CD14-positive monocyte (primary cell): Measurements from ENCODE around the gene EME2. TPM values are rescaled to one million over a fixed set of nuclear protein-coding genes. Genes with fewer than 3 reads are reported as not detected.

Experiments used
- DNase-seq, 3 donors: peaks; one replicate each; pipeline ENCODE4 v3.0.0-alpha.2; 2011 to 2022
- H2AFZ ChIP-seq: 2 replicates; pipeline ENCODE4 v1.6.0; 2012; ENCODE audit warnings: mild to moderate bottlenecking, low read depth, low read length, inconsistent platforms; ENCODE audit not compliant: insufficient read depth, poor library complexity, severe bottlenecking
- H3K27ac ChIP-seq, 2 donors: 1 replicate in 1 of 2; 2 replicates in 1 of 2; pipeline ENCODE4 v1.5.1; 2012 to 2013; ENCODE audit warnings: low read length in 2 of 2, control low read depth in 1 of 2, inconsistent platforms in 1 of 2, low read depth in 1 of 2, mild to moderate bottlenecking in 1 of 2
- H3K27me3 ChIP-seq, 2 donors: one replicate each; pipeline versions ENCODE4 v1.6.0 to v1.6.1; 2011 to 2013; ENCODE audit warnings: low read length in 2 of 2; ENCODE audit not compliant: control insufficient read depth in 2 of 2, insufficient read depth in 2 of 2
- H3K36me3 ChIP-seq, 2 donors: replicated peaks in 1 of 2; 1 replicate in 1 of 2; 2 replicates in 1 of 2; pipeline versions ENCODE4 v1.5.1 to v1.6.1; 2012 to 2013; ENCODE audit warnings: low read length in 2 of 2, control low read depth in 1 of 2, inconsistent platforms in 1 of 2, mild to moderate bottlenecking in 1 of 2; ENCODE audit not compliant: insufficient read depth in 2 of 2, control insufficient read depth in 1 of 2
- H3K4me1 ChIP-seq, 2 donors: 1 replicate in 1 of 2; 2 replicates in 1 of 2; pipeline versions ENCODE4 v1.5.1 to v1.6.1; 2012 to 2013; ENCODE audit warnings: low read length in 2 of 2, control low read depth in 1 of 2, inconsistent platforms in 1 of 2, mild to moderate bottlenecking in 1 of 2, moderate library complexity in 1 of 2; ENCODE audit not compliant: insufficient read depth in 2 of 2, control insufficient read depth in 1 of 2
- H3K4me2 ChIP-seq: replicated peaks from 2 replicates; pipeline ENCODE3; 2012; ENCODE audit warnings: low read length, moderate library complexity, mild to moderate bottlenecking; ENCODE audit not compliant: poor library complexity, severe bottlenecking; ENCODE audit errors: extremely low read depth
- H3K4me3 ChIP-seq, 3 experiments: fragments of 200-600 bp in 1 of 3; sonication (generic) in 1 of 3; replicated peaks in 1 of 3; 1 replicate in 2 of 3; 2 replicates in 1 of 3; pipeline ENCODE4 v1.5.1; 2011 to 2013; ENCODE audit warnings: low read length in 3 of 3, mild to moderate bottlenecking in 3 of 3, control low read depth in 2 of 3, low read depth in 2 of 3, inconsistent platforms in 1 of 3, moderate library complexity in 1 of 3
- H3K79me2 ChIP-seq: 2 replicates; pipeline ENCODE4 v1.6.0; 2012; ENCODE audit warnings: mild to moderate bottlenecking, control low read depth, inconsistent platforms, low read length, moderate library complexity; ENCODE audit not compliant: insufficient read depth
- H3K9ac ChIP-seq: 2 replicates; pipeline ENCODE4 v1.6.0; 2017; ENCODE audit warnings: low read length, mild to moderate bottlenecking; ENCODE audit not compliant: insufficient read depth, poor library complexity, severe bottlenecking
- H3K9me3 ChIP-seq, 2 donors: replicated peaks in 1 of 2; 1 replicate in 1 of 2; 2 replicates in 1 of 2; pipeline versions ENCODE4 v1.5.1 to v1.6.1; 2012 to 2013; ENCODE audit warnings: low read length in 2 of 2, control low read depth in 1 of 2; ENCODE audit not compliant: control insufficient read depth in 1 of 2, insufficient read depth in 1 of 2
- H4K20me1 ChIP-seq: 2 replicates; pipeline ENCODE4 v1.6.0; 2012; ENCODE audit warnings: mild to moderate bottlenecking, low read length, control low read depth, moderate library complexity; ENCODE audit not compliant: insufficient read depth
- H3K27ac Mint-ChIP-seq, 7 donors: one replicate each; pipeline ENCODE4 v1.8.0; 2020; ENCODE audit warnings: mild to moderate bottlenecking in 7 of 7, mixed read lengths in 7 of 7, moderate library complexity in 6 of 7, inconsistent platforms in 2 of 7
- H3K27me3 Mint-ChIP-seq, 3 donors: one replicate each; pipeline ENCODE4 v1.8.0; 2021 to 2022; ENCODE audit warnings: low read depth in 3 of 3, mild to moderate bottlenecking in 3 of 3, mixed read lengths in 3 of 3, moderate library complexity in 3 of 3, inconsistent platforms in 1 of 3
- H3K36me3 Mint-ChIP-seq, 2 donors: one replicate each; pipeline ENCODE4 v1.8.0; 2020; ENCODE audit warnings: mixed read lengths in 2 of 2, inconsistent platforms in 1 of 2, mild to moderate bottlenecking in 1 of 2
- H3K4me1 Mint-ChIP-seq: one replicate; pipeline ENCODE4 v1.8.0; 2020; ENCODE audit warnings: mild to moderate bottlenecking, mixed read lengths
- H3K4me3 Mint-ChIP-seq, 2 donors: one replicate each; pipeline ENCODE4 v1.8.0; 2020; ENCODE audit warnings: mild to moderate bottlenecking in 2 of 2, mixed read lengths in 2 of 2, moderate library complexity in 1 of 2
- H3K9me3 Mint-ChIP-seq, 7 donors: one replicate each; pipeline ENCODE4 v1.8.0; 2020 to 2022; ENCODE audit warnings: mixed read lengths in 7 of 7, mild to moderate bottlenecking in 6 of 7, moderate library complexity in 6 of 7, inconsistent platforms in 2 of 7
- CTCF ChIP-seq: fragments of 200-600 bp; IDR thresholded peaks from one replicate; pipeline ENCODE4 v1.8.0; 2022; ENCODE audit warnings: antibody characterized with exemption, mild to moderate bottlenecking
- WGBS: methylation state at CpG from one replicate; pipeline ENCODE4 v1.1.5; 2013; ENCODE audit warnings: missing lambda C conversion rate; ENCODE audit not compliant: insufficient coverage; 5-methylcytosine and 5-hydroxymethylcytosine counted together
- intact Hi-C, 2 donors: fragments of 100-400 bp; cut with micrococcal nuclease; formaldehyde crosslinking; loops; one replicate each; pipeline versions ENCODE4 v1.15.0 to v1.15.1; 2023
- polyA plus RNA-seq, 3 donors: library from polyadenylated mRNA; depleted of rRNA in 1 of 3; unstranded in 2 of 3; stranded (reverse) in 1 of 3; fragments of 300-500 nt in 2 of 3; fragments of >200 nt in 1 of 3; fragmentation: Illumina TruSeq in 2 of 3; gene quantifications; 1 replicate in 2 of 3; 2 replicates in 1 of 3; pipeline ENCODE4 v1.2.3, GENCODE V29; 2012 to 2021

The EME2 gene
- polyA plus RNA-seq, 3 donors: 0.26 to 36.6 (median 0.48) TPM

- Mint-ChIP-seq H3K27me3 (no peaks in the 10 kb centered on the region), H3K9me3 (no peaks in the 10 kb centered on the region), H3K36me3 (peaks cover 16 to 49% of the 10 kb centered on the region in 2 donors), H3K4me3 (no peak overlapping the region), H3K4me1 (no peaks in the 10 kb centered on the region), H3K27ac (peak overlapping the region in 1 of 7 donors; percentile 46)
- H3K9ac ChIP-seq: no peak overlapping the region
- TF ChIP-seq CTCF: no peak
- H3K4me1 ChIP-seq: no peaks in the 10 kb centered on the region
- intact Hi-C loops: no loop called here
- peaks cover 42 to 44% of the 10 kb centered on the region in 2 donors for H3K36me3 ChIP-seq
- no peak overlapping the region for H2AFZ ChIP-seq
- no peak overlapping the region for H3K27ac ChIP-seq
- H3K4me2 ChIP-seq: no peak overlapping the region
- no peaks in the 10 kb centered on the region for H3K27me3 ChIP-seq
- no peak overlapping the region for H3K4me3 ChIP-seq
- no peak for DNase-seq
- no peaks in the 10 kb centered on the region for H3K9me3 ChIP-seq
- 98% methylated on average over 14 of the region's 15 CpGs for WGBS
- peaks cover 18% of the 10 kb centered on the region for H3K79me2 ChIP-seq
- H4K20me1 ChIP-seq: peaks cover 27% of the 10 kb centered on the region
These were observed 17.6 kb downstream of the EME2 start for GRCh38 chr16:1790261-1790610.

GRCh38 chr16:1790611-1791255, 18.1 kb downstream of the EME2 start:
- Mint-ChIP-seq H3K27ac (no peak overlapping the region), H3K4me1 (no peaks in the 10 kb centered on the region), H3K4me3 (no peak overlapping the region), H3K36me3 (peaks cover 16 to 45% of the 10 kb centered on the region in 2 donors), H3K27me3 (no peaks in the 10 kb centered on the region), H3K9me3 (no peaks in the 10 kb centered on the region)
- Histone ChIP-seq H3K79me2 (peaks cover 13% of the 10 kb centered on the region), H4K20me1 (peaks cover 22% of the 10 kb centered on the region), H3K27ac (no peak overlapping the region), H3K4me1 (no peaks in the 10 kb centered on the region), H3K36me3 (peaks cover 42 to 44% of the 10 kb centered on the region in 2 donors), H3K4me3 (no peak overlapping the region), H2AFZ (no peak overlapping the region), H3K9me3 (no peaks in the 10 kb centered on the region), H3K9ac (no peak overlapping the region), H3K27me3 (no peaks in the 10 kb centered on the region), H3K4me2 (no peak overlapping the region)
- DNase-seq: no peak
- intact Hi-C loops: no loop called here
- 95% methylated on average over 41 of the region's 44 CpGs for WGBS
- TF ChIP-seq CTCF: no peak
